Astrocyte (in vitro differentiated cells and primary cell): ENCODE data around the gene TNFRSF8. TPM values are rescaled to one million over a fixed set of nuclear protein-coding genes. Genes with fewer than 3 reads are reported as not detected.

ENCODE experiments used
- DNase-seq: peaks from one replicate; pipeline ENCODE4 v3.0.0-alpha.2; 2010; ENCODE audit warnings: low read depth
- FAIRE-seq: peaks from 2 replicates; lab custom pipeline; 2011; peaks lifted over from hg19 to GRCh38; lab: Jason Lieb, UNC
- H2AFZ ChIP-seq: 2 replicates; pipeline ENCODE4 v1.6.0; 2012; ENCODE audit warnings: low read depth, low read length, inconsistent platforms
- H3K27ac ChIP-seq: 2 replicates; pipeline ENCODE4 v1.5.1; 2011; ENCODE audit warnings: low read depth, low read length, inconsistent platforms
- H3K27me3 ChIP-seq: 2 replicates; pipeline ENCODE4 v1.6.0; 2011; ENCODE audit warnings: low read length, inconsistent platforms; ENCODE audit not compliant: insufficient read depth
- H3K36me3 ChIP-seq: 2 replicates; pipeline ENCODE4 v1.5.1; 2011; ENCODE audit warnings: low read length, inconsistent platforms; ENCODE audit not compliant: insufficient read depth
- H3K4me1 ChIP-seq: 2 replicates; pipeline ENCODE4 v1.5.1; 2011; ENCODE audit warnings: low read length, inconsistent platforms; ENCODE audit not compliant: insufficient read depth
- H3K4me2 ChIP-seq: 2 replicates; pipeline ENCODE4 v1.6.0; 2012; ENCODE audit warnings: low read length, inconsistent platforms
- H3K4me3 ChIP-seq: 2 replicates; pipeline ENCODE4 v1.5.1; 2011; ENCODE audit warnings: low read depth, mild to moderate bottlenecking, low read length, inconsistent platforms; ENCODE audit not compliant: insufficient read depth
- H3K79me2 ChIP-seq: 2 replicates; pipeline ENCODE4 v1.6.0; 2012; ENCODE audit warnings: mild to moderate bottlenecking, low read length, inconsistent platforms; ENCODE audit not compliant: insufficient read depth
- H3K9ac ChIP-seq: 2 replicates; pipeline ENCODE4 v1.6.0; 2012; ENCODE audit warnings: mild to moderate bottlenecking, low read length, inconsistent platforms
- H3K9me3 ChIP-seq: 2 replicates; pipeline ENCODE4 v1.5.1; 2012; ENCODE audit warnings: low read depth, mild to moderate bottlenecking, low read length, inconsistent platforms; ENCODE audit not compliant: insufficient read depth
- H4K20me1 ChIP-seq: 2 replicates; pipeline ENCODE4 v1.6.0; 2012; ENCODE audit warnings: low read length, inconsistent platforms; ENCODE audit not compliant: insufficient read depth
- H3K27ac Mint-ChIP-seq: one replicate; pipeline ENCODE4 v1.8.0; 2021; ENCODE audit warnings: mild to moderate bottlenecking, mixed read lengths; ENCODE audit not compliant: unreplicated experiment
- H3K27me3 Mint-ChIP-seq: one replicate; pipeline ENCODE4 v1.8.0; 2021; ENCODE audit warnings: low read depth, mixed read lengths; ENCODE audit not compliant: unreplicated experiment
- H3K36me3 Mint-ChIP-seq: one replicate; pipeline ENCODE4 v1.8.0; 2021; ENCODE audit warnings: low read depth, mixed read lengths; ENCODE audit not compliant: unreplicated experiment
- H3K4me1 Mint-ChIP-seq: one replicate; pipeline ENCODE4 v1.8.0; 2021; ENCODE audit warnings: low read depth, mixed read lengths; ENCODE audit not compliant: unreplicated experiment
- H3K4me3 Mint-ChIP-seq: one replicate; pipeline ENCODE4 v1.8.0; 2021; ENCODE audit warnings: mild to moderate bottlenecking, moderate library complexity, mixed read lengths; ENCODE audit not compliant: unreplicated experiment
- H3K9me3 Mint-ChIP-seq: one replicate; pipeline ENCODE4 v1.8.0; 2021; ENCODE audit warnings: mild to moderate bottlenecking, mixed read lengths; ENCODE audit not compliant: unreplicated experiment
- EZH2 ChIP-seq: IDR thresholded peaks from 2 replicates; pipeline ENCODE4 v1.6.1; 2012; ENCODE audit warnings: mild to moderate bottlenecking, low read length, inconsistent platforms; ENCODE audit not compliant: insufficient read depth
- total RNA-seq: library from RNA; stranded (reverse); gene quantifications from 2 replicates; pipeline ENCODE4 v1.2.1, GENCODE V29; 2021
- TF ChIP-seq, protein P1 (sequence below): IDR thresholded peaks from 2 replicates; pipeline ENCODE4 v1.5.1; 2011; ENCODE audit warnings: low read depth, mild to moderate bottlenecking, inconsistent platforms, low read length, moderate library complexity; ENCODE audit not compliant: insufficient read depth

Gene TNFRSF8
- total RNA-seq, 1 donor from 2014 or later: 0.16 TPM

- peaks cover 45% of the 10 kb centered on the region for H3K27me3 Mint-ChIP-seq
- no peak overlapping the region for H3K4me3 ChIP-seq
- H3K36me3 ChIP-seq: no peaks in the 10 kb centered on the region
- DNase-seq (no peak), FAIRE-seq (no peak)
- no peaks in the 10 kb centered on the region for H3K79me2 ChIP-seq
- H3K27me3 ChIP-seq: peaks cover 9% of the 10 kb centered on the region
- peaks cover 8% of the 10 kb centered on the region for H3K4me1 Mint-ChIP-seq
- H3K4me3 Mint-ChIP-seq: no peak overlapping the region
- H4K20me1 ChIP-seq: no peaks in the 10 kb centered on the region
- no peaks in the 10 kb centered on the region for H3K9me3 Mint-ChIP-seq
- no peaks in the 10 kb centered on the region for H3K9me3 ChIP-seq
- H3K4me2 ChIP-seq: no peak overlapping the region
- no peak overlapping the region for H3K27ac ChIP-seq
- peaks cover 12% of the 10 kb centered on the region for H3K4me1 ChIP-seq
- no peak overlapping the region for H2AFZ ChIP-seq
- no peak overlapping the region for H3K27ac Mint-ChIP-seq
- no peaks in the 10 kb centered on the region for H3K36me3 Mint-ChIP-seq
- no peak overlapping the region for H3K9ac ChIP-seq
- TF ChIP-seq, protein P1, sequence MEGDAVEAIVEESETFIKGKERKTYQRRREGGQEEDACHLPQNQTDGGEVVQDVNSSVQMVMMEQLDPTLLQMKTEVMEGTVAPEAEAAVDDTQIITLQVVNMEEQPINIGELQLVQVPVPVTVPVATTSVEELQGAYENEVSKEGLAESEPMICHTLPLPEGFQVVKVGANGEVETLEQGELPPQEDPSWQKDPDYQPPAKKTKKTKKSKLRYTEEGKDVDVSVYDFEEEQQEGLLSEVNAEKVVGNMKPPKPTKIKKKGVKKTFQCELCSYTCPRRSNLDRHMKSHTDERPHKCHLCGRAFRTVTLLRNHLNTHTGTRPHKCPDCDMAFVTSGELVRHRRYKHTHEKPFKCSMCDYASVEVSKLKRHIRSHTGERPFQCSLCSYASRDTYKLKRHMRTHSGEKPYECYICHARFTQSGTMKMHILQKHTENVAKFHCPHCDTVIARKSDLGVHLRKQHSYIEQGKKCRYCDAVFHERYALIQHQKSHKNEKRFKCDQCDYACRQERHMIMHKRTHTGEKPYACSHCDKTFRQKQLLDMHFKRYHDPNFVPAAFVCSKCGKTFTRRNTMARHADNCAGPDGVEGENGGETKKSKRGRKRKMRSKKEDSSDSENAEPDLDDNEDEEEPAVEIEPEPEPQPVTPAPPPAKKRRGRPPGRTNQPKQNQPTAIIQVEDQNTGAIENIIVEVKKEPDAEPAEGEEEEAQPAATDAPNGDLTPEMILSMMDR: no peak
- TF ChIP-seq EZH2: no peak
These were observed 125.7 kb downstream of the TNFRSF8 start for GRCh38 chr1:12188657-12189327.

DNA sequence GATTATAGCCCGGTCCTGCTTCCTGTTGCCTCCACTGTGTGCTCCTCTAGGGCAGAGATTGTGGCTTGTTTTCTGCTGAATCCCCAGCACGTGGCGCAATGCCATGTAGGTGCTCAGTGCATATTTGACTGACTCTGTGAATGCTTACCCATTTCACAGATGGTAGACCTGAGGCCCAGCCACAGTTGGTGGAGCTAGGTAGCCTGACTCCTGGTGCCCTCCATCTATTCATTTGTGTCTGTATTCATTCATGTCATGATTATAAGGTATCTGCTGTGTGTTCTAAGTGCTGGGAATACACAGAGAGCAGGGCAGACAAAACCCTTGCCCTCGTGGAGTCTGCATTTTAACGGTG is 126.2 kb downstream of the TNFRSF8 start:
- Mint-ChIP-seq H3K4me1 (peaks cover 3% of the 10 kb centered on the region), H3K9me3 (no peaks in the 10 kb centered on the region), H3K36me3 (no peaks in the 10 kb centered on the region), H3K27ac (no peak overlapping the region), H3K27me3 (peaks cover 50% of the 10 kb centered on the region), H3K4me3 (no peak overlapping the region)
- Histone ChIP-seq H4K20me1 (no peaks in the 10 kb centered on the region), H3K4me1 (peaks cover 7% of the 10 kb centered on the region), H3K9ac (no peak overlapping the region), H3K27ac (no peak overlapping the region), H3K36me3 (no peaks in the 10 kb centered on the region), H3K9me3 (no peaks in the 10 kb centered on the region), H3K79me2 (no peaks in the 10 kb centered on the region), H3K27me3 (peaks cover 9% of the 10 kb centered on the region), H3K4me2 (no peak overlapping the region), H2AFZ (no peak overlapping the region), H3K4me3 (no peak overlapping the region)
- FAIRE-seq: no peak
- no peak for DNase-seq
- TF ChIP-seq, protein P1: no peak
- TF ChIP-seq EZH2: no peak

DNA sequence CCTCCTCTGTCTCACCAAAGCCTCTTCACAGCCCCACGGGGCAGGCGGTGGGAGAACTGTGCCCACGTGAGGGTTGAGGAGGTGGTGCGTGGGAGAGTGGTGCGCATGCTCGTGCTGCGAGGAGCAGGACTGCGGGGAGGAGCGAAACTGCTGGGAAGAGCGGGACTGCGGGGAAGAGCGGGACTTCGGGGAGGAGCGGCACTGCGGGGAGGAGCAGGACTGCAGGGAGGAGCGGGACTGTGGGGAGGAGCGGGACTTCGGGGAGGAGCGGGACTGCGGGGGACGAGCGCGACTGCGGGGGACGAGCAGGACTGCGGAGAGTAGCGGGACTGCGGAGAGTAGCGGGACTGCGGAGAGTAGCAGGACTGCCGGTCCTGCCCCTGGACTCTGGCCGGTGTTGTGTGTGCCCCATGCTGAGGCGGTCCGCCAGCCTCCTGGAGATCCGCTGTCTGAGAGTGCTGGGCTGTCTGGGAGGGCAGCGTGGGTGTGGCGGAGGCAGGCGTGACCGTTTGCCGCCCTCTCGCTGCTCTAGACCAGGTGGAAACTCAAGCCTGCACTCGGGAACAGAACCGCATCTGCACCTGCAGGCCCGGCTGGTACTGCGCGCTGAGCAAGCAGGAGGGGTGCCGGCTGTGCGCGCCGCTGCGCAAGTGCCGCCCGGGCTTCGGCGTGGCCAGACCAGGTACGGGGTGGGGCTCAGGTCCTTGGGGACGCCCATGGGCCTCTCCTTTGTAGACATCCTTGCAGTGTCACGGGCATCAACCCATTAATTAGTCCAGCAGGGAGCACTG is 128.3 kb downstream of the TNFRSF8 start:
- no peak overlapping the region for H2AFZ ChIP-seq
- Mint-ChIP-seq H3K27me3 (peaks cover 59% of the 10 kb centered on the region), H3K4me3 (no peak overlapping the region), H3K27ac (no peak overlapping the region), H3K9me3 (peaks cover 3% of the 10 kb centered on the region), H3K4me1 (no peaks in the 10 kb centered on the region), H3K36me3 (no peaks in the 10 kb centered on the region)
- no peaks in the 10 kb centered on the region for H3K9me3 ChIP-seq
- no peak overlapping the region for H3K4me2 ChIP-seq
- no peak overlapping the region for H3K9ac ChIP-seq
- H3K27ac ChIP-seq: no peak overlapping the region
- no peaks in the 10 kb centered on the region for H3K36me3 ChIP-seq
- no peaks in the 10 kb centered on the region for H3K79me2 ChIP-seq
- FAIRE-seq (no peak), DNase-seq (no peak)
- H4K20me1 ChIP-seq: no peaks in the 10 kb centered on the region
- no peaks in the 10 kb centered on the region for H3K4me1 ChIP-seq
- no peak for TF ChIP-seq EZH2
- TF ChIP-seq, protein P1: no peak
- peaks cover 8% of the 10 kb centered on the region for H3K27me3 ChIP-seq
- no peak overlapping the region for H3K4me3 ChIP-seq
